Type B pancreatic cell (in vitro differentiated cells): Measurements from ENCODE around the gene TLNRD1. TPM values are rescaled to one million over a fixed set of nuclear protein-coding genes. Genes with fewer than 3 reads are reported as not detected.

ENCODE experiments used
- DNase-seq: peaks from one replicate; pipeline ENCODE4 v3.0.0; 2021; ENCODE audit warnings: mixed read lengths; ENCODE audit not compliant: unreplicated experiment; ENCODE audit errors: extremely low spot score
- H3K27ac Mint-ChIP-seq: 2 replicates; pipeline ENCODE4 v1.8.0; 2021; ENCODE audit warnings: mild to moderate bottlenecking, mixed read lengths
- H3K27me3 Mint-ChIP-seq: 2 replicates; pipeline ENCODE4 v1.8.0; 2021; ENCODE audit warnings: mixed read lengths
- H3K36me3 Mint-ChIP-seq: 2 replicates; pipeline ENCODE4 v1.8.0; 2021; ENCODE audit warnings: mixed read lengths
- H3K4me1 Mint-ChIP-seq: one replicate; pipeline ENCODE4 v1.8.0; 2021; ENCODE audit warnings: mixed read lengths; ENCODE audit not compliant: unreplicated experiment
- H3K4me3 Mint-ChIP-seq: 2 replicates; pipeline ENCODE4 v1.8.0; 2021; ENCODE audit warnings: mild to moderate bottlenecking, mixed read lengths
- H3K9me3 Mint-ChIP-seq: 2 replicates; pipeline ENCODE4 v1.8.0; 2021; ENCODE audit warnings: mixed read lengths
- CTCF ChIP-seq: fragments of 200-600 bp; sonication (generic); conservative IDR thresholded peaks from 2 replicates; pipeline ENCODE4 v1.5.0; 2021; ENCODE audit warnings: antibody characterized with exemption, mild to moderate bottlenecking
- total RNA-seq: library from RNA; stranded (reverse); gene quantifications from 2 replicates; pipeline ENCODE4 v1.2.1, GENCODE V29; 2021; ENCODE audit warnings: low replicate concordance

Gene TLNRD1
- total RNA-seq, 1 donor from 2014 or later, result 20.1 TPM

- DNase-seq, result no peak
- H3K9me3 Mint-ChIP-seq, result no peaks in the 10 kb centered on the region
- H3K4me3 Mint-ChIP-seq, result no peak overlapping the region
Measured at GRCh38 chr15:81025721-81026370, 25.1 kb downstream of the TLNRD1 start.

GRCh38 chr15:81026836-81027599 lies 26.3 kb downstream of the TLNRD1 start:
- TF ChIP-seq CTCF, result no peak
- H3K9me3 Mint-ChIP-seq, result no peaks in the 10 kb centered on the region
- DNase-seq, result no peak
- H3K27ac Mint-ChIP-seq, result no peak overlapping the region
- H3K27me3 Mint-ChIP-seq, result no peaks in the 10 kb centered on the region
- no peak overlapping the region for H3K4me3 Mint-ChIP-seq
- peaks cover 26% of the 10 kb centered on the region for H3K4me1 Mint-ChIP-seq
- no peaks in the 10 kb centered on the region for H3K36me3 Mint-ChIP-seq

More at GRCh38 chr15:81025721-81026370, 25.1 kb downstream of the TLNRD1 start:
- Mint-ChIP-seq H3K27me3 (no peaks in the 10 kb centered on the region), H3K4me1 (peaks cover 30% of the 10 kb centered on the region), H3K27ac (no peak overlapping the region), H3K36me3 (no peaks in the 10 kb centered on the region)
- no peak for TF ChIP-seq CTCF

GRCh38 chr15:81029414-81030300 lies 28.9 kb downstream of the TLNRD1 start:
- Mint-ChIP-seq H3K36me3 (no peaks in the 10 kb centered on the region), H3K27me3 (no peaks in the 10 kb centered on the region), H3K9me3 (no peaks in the 10 kb centered on the region), H3K4me3 (no peak overlapping the region), H3K27ac (no peak overlapping the region), H3K4me1 (peaks cover 13% of the 10 kb centered on the region)
- DNase-seq, result no peak
- no peak for TF ChIP-seq CTCF

- Mint-ChIP-seq H3K9me3 (no peaks in the 10 kb centered on the region), H3K27ac (no peak overlapping the region), H3K4me1 (peaks cover 8% of the 10 kb centered on the region), H3K27me3 (no peaks in the 10 kb centered on the region), H3K36me3 (no peaks in the 10 kb centered on the region), H3K4me3 (no peak overlapping the region)
- TF ChIP-seq CTCF, result no peak
- no peak for DNase-seq
Measured at GRCh38 chr15:81030301-81030750, 29.6 kb downstream of the TLNRD1 start.

- DNase-seq, result no peak
- Mint-ChIP-seq H3K4me1 (peaks cover 4% of the 10 kb centered on the region), H3K4me3 (no peak overlapping the region), H3K27me3 (no peaks in the 10 kb centered on the region), H3K36me3 (no peaks in the 10 kb centered on the region), H3K27ac (no peak overlapping the region), H3K9me3 (no peaks in the 10 kb centered on the region)
- no peak for TF ChIP-seq CTCF
Measured at GRCh38 chr15:81031203-81031602, 30.5 kb downstream of the TLNRD1 start.
